22Rv1 (cell line): Measurements from ENCODE around the gene RAET1G.
"Not testable (repeated sequence)": the region's sequence is repeated elsewhere in the genome, so short reads cannot be mapped to it uniquely, and the experiment has no call there.

Experiments used
- ZFX ChIP-seq: fragments of 450-650 bp; IDR thresholded peaks from 2 replicates; pipeline ENCODE4 v1.6.1; 2017; ENCODE audit warnings: antibody characterized with exemption, borderline replicate concordance
- TF ChIP-seq, protein P1 (sequence below): fragments of 450-650 bp; IDR thresholded peaks from 2 replicates; pipeline ENCODE4 v1.5.1; 2017; ENCODE audit warnings: mild to moderate bottlenecking

DNA sequence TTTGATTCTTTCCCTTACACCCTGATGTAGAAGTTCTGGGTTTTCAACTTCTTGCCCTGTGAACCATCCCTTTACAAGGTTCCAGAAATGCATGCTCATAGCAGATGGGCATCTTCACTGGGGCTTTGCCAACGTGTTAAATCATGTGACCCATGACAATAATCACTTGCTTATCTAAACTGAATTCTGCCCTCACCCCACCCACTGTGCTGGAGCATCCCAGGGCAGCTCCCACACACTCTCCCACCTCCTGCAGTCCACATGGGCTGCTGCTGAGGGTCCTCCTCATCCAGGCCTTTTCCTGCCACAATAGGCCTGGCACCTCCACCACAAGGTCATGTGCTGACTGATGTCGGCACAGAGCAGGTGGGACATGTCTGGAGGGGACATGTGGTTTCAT, 45.1 kb upstream of the RAET1G start:
- TF ChIP-seq, protein P1, sequence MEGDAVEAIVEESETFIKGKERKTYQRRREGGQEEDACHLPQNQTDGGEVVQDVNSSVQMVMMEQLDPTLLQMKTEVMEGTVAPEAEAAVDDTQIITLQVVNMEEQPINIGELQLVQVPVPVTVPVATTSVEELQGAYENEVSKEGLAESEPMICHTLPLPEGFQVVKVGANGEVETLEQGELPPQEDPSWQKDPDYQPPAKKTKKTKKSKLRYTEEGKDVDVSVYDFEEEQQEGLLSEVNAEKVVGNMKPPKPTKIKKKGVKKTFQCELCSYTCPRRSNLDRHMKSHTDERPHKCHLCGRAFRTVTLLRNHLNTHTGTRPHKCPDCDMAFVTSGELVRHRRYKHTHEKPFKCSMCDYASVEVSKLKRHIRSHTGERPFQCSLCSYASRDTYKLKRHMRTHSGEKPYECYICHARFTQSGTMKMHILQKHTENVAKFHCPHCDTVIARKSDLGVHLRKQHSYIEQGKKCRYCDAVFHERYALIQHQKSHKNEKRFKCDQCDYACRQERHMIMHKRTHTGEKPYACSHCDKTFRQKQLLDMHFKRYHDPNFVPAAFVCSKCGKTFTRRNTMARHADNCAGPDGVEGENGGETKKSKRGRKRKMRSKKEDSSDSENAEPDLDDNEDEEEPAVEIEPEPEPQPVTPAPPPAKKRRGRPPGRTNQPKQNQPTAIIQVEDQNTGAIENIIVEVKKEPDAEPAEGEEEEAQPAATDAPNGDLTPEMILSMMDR, result not testable (repeated sequence)
- TF ChIP-seq ZFX, result not testable (repeated sequence)
